ENCODE data around the gene TCEA2.
"Not testable (repeated sequence)": the region's sequence is repeated elsewhere in the genome, so short reads cannot be mapped to it uniquely, and the experiment has no call there.

The TCEA2 gene

DNA sequence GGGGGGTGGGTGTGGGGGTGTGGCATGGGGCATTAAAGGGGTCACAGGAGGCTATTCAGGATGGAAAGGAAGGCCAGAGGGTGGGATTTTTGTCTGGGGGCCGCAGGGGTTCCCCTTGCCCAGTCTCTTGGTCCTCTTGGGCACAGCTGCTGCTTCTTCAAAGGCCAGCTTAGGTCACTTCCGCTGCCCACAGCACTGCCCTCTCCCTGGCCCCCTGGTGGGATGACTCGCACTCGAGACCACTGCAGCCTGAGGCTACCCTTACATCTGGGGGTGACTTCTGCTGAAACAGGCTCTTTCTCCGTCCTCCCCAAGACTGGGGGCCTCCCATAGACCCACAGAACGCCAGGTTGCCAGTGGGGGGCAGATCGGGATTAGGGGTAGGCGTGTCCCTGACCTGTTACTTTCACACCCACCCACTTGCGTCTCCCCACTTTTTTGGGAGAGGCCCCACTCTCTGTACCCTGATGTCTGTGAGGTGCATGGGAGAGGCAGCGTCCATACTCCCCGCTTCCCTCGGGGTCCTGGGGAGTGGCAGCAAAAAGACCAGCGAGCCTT, 19.9 kb downstream of the TCEA2 start:
- TF ChIP-seq, protein P1, sequence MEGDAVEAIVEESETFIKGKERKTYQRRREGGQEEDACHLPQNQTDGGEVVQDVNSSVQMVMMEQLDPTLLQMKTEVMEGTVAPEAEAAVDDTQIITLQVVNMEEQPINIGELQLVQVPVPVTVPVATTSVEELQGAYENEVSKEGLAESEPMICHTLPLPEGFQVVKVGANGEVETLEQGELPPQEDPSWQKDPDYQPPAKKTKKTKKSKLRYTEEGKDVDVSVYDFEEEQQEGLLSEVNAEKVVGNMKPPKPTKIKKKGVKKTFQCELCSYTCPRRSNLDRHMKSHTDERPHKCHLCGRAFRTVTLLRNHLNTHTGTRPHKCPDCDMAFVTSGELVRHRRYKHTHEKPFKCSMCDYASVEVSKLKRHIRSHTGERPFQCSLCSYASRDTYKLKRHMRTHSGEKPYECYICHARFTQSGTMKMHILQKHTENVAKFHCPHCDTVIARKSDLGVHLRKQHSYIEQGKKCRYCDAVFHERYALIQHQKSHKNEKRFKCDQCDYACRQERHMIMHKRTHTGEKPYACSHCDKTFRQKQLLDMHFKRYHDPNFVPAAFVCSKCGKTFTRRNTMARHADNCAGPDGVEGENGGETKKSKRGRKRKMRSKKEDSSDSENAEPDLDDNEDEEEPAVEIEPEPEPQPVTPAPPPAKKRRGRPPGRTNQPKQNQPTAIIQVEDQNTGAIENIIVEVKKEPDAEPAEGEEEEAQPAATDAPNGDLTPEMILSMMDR (IDR thresholded peaks at IDR 0.05; ENCODE audit: low read depth, low read length), result no peak
- DNase-seq (ENCODE audit: extremely low read depth, low read depth), result no peak

DNA sequence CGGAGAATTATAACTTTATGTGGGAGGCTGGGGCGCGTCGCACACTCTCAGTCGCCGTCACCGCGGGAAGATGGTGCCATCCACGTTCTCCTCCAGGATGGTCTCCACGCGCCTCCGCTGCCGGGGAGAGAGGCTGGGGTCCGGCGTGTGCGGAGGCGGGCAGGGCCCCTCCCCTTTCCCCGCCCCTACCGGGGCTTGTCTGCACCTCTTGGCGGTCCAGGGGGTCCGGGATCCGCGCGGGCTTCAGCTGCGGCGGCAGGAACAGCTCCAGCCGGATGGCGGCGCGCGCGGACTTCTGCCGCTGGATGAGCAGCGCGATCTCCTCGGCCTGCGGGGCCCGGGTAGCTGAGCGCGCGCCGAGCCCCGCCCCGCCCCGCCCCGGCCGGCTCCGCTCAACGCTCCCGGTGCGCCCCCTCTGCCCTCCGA, 20.4 kb downstream of the TCEA2 start:
- TF ChIP-seq, protein P1 (IDR thresholded peaks at IDR 0.05; ENCODE audit: low read depth, low read length), result peak; percentile 57
- no peak for DNase-seq (ENCODE audit: extremely low read depth, low read depth)

DNA sequence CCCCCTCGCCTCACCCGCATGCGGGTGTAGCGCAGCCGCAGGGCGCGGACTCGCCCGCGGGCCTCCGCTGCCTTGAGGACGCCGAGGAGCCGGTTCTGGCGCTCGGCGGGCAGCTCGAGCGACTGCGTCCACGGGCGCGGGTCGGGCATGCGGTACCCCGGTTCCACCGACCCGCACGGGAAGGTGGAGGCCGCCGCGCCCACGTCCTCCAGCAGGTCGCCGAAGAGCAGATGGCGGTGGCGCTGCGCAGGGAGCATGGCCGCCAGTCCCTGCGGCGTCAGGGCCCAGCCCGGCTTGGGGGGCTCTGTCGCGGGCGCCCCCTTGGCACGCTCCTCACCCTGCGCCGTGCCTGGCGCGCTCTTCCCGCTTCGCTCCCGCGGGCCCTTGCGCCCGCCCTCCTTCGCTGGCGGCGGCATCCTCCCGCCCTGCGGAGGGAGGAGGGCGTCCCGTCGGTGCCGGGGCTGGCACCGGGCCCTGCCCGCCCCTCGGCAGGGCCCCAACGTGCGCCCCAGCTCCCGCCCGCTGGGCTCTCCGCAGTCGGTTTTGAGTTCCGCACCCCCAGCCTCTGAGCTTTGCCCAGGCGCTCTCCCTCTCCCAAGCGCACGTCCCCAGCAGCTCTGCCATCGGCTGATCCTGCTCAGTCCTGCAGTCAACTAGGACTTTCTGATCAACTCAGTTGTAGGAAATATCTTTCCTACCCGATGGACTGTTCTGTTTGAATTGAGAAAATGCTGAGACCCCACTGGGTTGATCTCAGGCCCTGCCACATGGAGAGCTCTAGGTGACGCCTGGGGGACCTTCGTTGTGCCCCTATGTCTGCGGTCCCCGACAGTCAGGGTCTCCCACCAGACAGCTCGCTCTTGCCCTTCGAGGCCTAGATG, 21.0 kb downstream of the TCEA2 start, which contains the start of gene LKAAEAR1:
Gene LKAAEAR1 (minus strand): TSS at position 595 of the 881 bp plus-strand sequence. CDS start 179 bp downstream, at position 416.
- TF ChIP-seq, protein P1 (IDR thresholded peaks at IDR 0.05; ENCODE audit: low read depth, low read length), result no peak
- no peak for DNase-seq (ENCODE audit: extremely low read depth, low read depth)

DNA sequence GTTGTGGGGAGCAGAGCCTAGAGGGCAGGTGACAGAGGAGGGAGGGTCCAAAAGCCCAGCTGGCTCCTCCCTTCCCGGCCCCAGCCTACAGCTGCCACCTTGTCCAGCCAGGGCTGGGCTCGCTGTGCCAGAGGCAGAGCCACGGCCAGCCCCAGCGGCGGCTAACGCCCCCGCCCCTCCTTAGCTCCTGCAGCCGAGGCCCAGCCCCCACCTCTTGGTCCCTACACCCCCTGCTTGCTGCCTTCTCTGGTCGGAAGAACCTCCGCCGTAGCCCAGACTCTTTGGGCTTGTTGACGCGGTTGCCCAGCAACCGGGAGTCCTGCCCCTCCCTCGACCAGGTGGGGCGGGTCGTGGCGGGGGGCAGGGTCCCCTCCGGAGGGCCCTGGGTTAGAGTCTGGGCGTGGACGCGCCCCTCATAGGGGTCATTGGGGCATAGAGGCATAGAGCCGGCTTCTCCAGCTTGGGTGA, 21.7 kb downstream of the TCEA2 start:
- TF ChIP-seq, protein P1 (IDR thresholded peaks at IDR 0.05; ENCODE audit: low read depth, low read length), result no peak
- no peak for DNase-seq (ENCODE audit: extremely low read depth, low read depth)

DNA sequence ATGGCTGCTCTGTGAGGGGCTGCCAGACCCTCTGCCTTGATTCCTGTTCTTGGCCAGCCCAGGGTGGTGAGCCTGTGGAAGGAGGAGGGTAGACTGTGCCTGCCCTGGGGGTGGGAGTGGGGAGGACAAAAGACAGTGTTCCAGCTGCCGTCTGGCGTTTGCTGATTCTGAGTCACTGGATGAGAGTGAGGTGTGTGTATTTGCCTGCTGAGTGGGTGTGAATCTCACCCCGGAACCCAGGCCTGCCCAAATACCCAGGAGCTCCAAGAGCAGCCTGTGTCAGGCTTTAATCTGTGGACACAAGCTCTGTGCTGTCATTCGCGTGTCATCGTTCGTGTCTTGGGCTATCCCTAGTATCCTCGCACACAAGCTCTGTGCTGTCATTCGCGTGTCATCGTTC, 23.8 kb downstream of the TCEA2 start:
- no peak for DNase-seq (ENCODE audit: extremely low read depth, low read depth)

DNA sequence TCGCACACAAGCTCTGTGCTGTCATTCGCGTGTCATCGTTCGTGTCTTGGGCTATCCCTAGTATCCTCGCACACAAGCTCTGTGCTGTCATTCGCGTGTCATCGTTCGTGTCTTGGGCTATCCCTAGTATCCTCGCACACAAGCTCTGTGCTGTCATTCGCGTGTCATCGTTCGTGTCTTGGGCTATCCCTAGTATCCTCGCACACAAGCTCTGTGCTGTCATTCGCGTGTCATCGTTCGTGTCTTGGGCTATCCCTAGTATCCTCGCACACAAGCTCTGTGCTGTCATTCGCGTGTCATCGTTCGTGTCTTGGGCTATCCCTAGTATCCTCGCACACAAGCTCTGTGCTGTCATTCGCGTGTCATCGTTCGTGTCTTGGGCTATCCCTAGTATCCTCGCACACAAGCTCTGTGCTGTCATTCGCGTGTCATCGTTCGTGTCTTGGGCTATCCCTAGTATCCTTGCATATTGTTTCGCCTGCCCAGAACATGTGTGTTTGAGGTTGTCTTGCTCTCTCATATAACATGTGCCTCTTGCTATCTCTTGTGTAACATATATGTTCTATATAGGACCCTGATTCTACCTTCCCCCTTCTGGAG, 24.3 kb downstream of the TCEA2 start:
- DNase-seq (ENCODE audit: extremely low read depth, low read depth), result not testable (repeated sequence)

More for the DNA sequence above, 23.8 kb downstream of the TCEA2 start:
- TF ChIP-seq, protein P1 (IDR thresholded peaks at IDR 0.05; ENCODE audit: low read depth, low read length), result no peak

DNA sequence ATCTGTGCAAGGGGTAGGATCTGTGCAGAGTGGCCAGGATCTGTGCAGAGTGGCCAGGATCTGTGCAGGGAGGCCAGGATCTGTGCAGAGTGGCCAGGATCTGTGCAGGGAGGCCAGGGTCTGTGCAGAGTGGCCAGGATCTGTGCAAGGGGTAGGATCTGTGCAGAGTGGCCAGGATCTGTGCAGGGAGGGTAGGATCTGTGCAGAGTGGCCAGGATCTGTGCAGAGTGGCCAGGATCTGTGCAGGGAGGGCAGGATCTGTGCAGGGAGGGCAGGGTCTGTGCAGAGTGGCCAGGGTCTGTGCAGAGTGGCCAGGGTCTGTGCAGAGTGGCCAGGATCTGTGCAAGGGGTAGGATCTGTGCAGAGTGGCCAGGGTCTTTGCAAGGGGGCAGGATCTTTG, 25.6 kb downstream of the TCEA2 start:
- DNase-seq (ENCODE audit: extremely low read depth, low read depth), result not testable (repeated sequence)

DNA sequence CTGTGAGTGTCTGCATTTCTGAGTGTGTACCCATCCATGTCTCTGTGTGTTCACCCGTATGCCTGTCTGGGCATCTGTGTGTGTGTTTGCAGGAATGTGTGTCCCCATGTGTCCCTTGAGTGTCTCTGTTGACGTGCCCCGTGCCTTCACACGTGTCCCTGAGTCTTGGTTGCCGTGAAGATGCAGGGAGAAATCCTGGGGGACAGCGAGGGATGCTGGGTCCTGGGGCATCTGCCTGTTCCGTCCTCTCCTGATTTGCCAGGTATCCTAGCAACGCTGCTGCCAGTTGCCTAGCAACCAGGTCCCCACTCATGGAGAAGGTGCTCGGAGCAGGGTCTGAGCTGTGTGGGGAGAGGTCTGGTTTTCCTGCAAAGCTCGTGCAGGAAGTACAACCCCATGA, 27.2 kb downstream of the TCEA2 start:
- no peak for DNase-seq (ENCODE audit: extremely low read depth, low read depth)
- TF ChIP-seq, protein P1 (IDR thresholded peaks at IDR 0.05; ENCODE audit: low read depth, low read length), result no peak
